ENCODE results near the gene CD4.

Gene CD4

GRCh38 chr12:6795088-6795487, 5.8 kb downstream of the CD4 start:
- Histone ChIP-seq H3K27me3 (replicated peaks; ENCODE audit: control insufficient read depth, insufficient read depth, low read length) (peaks cover 54% of the 10 kb centered on the region), H3K36me3 (ENCODE audit: control insufficient read depth, insufficient read depth, low read length, severe bottlenecking) (no peaks in the 10 kb centered on the region), H3K4me3 (ENCODE audit: low read length) (no peak overlapping the region), H3K9ac (ENCODE audit: low read length) (no peak overlapping the region), H3K4me1 (ENCODE audit: control insufficient read depth, insufficient read depth, low read length) (no peaks in the 10 kb centered on the region), H3K9me3 (ENCODE audit: control insufficient read depth, low read length) (no peaks in the 10 kb centered on the region)
- no peak for DNase-seq (ENCODE audit: low read depth)

- Histone ChIP-seq H3K27me3 (replicated peaks; ENCODE audit: control insufficient read depth, insufficient read depth, low read length) (peaks cover 46% of the 10 kb centered on the region), H3K36me3 (ENCODE audit: control insufficient read depth, insufficient read depth, low read length, severe bottlenecking) (no peaks in the 10 kb centered on the region), H3K9ac (ENCODE audit: low read length) (no peak overlapping the region), H3K4me1 (ENCODE audit: control insufficient read depth, insufficient read depth, low read length) (no peaks in the 10 kb centered on the region), H3K9me3 (ENCODE audit: control insufficient read depth, low read length) (no peaks in the 10 kb centered on the region), H3K4me3 (ENCODE audit: low read length) (no peak overlapping the region)
- DNase-seq (ENCODE audit: low read depth) = no peak
Measured at GRCh38 chr12:6796576-6796975, 7.2 kb downstream of the CD4 start.

- Histone ChIP-seq H3K4me1 (ENCODE audit: control insufficient read depth, insufficient read depth, low read length) (no peaks in the 10 kb centered on the region), H3K9ac (ENCODE audit: low read length) (no peak overlapping the region)
Measured at GRCh38 chr12:6799147-6799546, 9.8 kb downstream of the CD4 start.

GRCh38 chr12:6807170-6807569, 17.8 kb downstream of the CD4 start:
- H3K36me3 ChIP-seq (ENCODE audit: control insufficient read depth, insufficient read depth, low read length, severe bottlenecking) = no peaks in the 10 kb centered on the region
- no peaks in the 10 kb centered on the region for H3K4me1 ChIP-seq (ENCODE audit: control insufficient read depth, insufficient read depth, low read length)
- H3K4me3 ChIP-seq (ENCODE audit: low read length) = no peak overlapping the region
- H3K27me3 ChIP-seq (replicated peaks; ENCODE audit: control insufficient read depth, insufficient read depth, low read length) = no peaks in the 10 kb centered on the region
- no peak for DNase-seq (ENCODE audit: low read depth)
- no peak overlapping the region for H3K9ac ChIP-seq (ENCODE audit: low read length)
- H3K9me3 ChIP-seq (ENCODE audit: control insufficient read depth, low read length) = no peaks in the 10 kb centered on the region

More at GRCh38 chr12:6799147-6799546, 9.8 kb downstream of the CD4 start:
- Histone ChIP-seq H3K36me3 (ENCODE audit: control insufficient read depth, insufficient read depth, low read length, severe bottlenecking) (no peaks in the 10 kb centered on the region), H3K27me3 (replicated peaks; ENCODE audit: control insufficient read depth, insufficient read depth, low read length) (peaks cover 31% of the 10 kb centered on the region), H3K4me3 (ENCODE audit: low read length) (no peak overlapping the region), H3K9me3 (ENCODE audit: control insufficient read depth, low read length) (no peaks in the 10 kb centered on the region)
- no peak for DNase-seq (ENCODE audit: low read depth)

- H3K4me3 ChIP-seq (ENCODE audit: low read length) = no peak overlapping the region
- no peak for DNase-seq (ENCODE audit: low read depth)
Measured at GRCh38 chr12:6809056-6809455, 19.7 kb downstream of the CD4 start.

GRCh38 chr12:6810758-6811157, 21.4 kb downstream of the CD4 start:
- Histone ChIP-seq H3K4me3 (ENCODE audit: low read length) (no peak overlapping the region), H3K36me3 (ENCODE audit: control insufficient read depth, insufficient read depth, low read length, severe bottlenecking) (no peaks in the 10 kb centered on the region), H3K9ac (ENCODE audit: low read length) (no peak overlapping the region), H3K27me3 (replicated peaks; ENCODE audit: control insufficient read depth, insufficient read depth, low read length) (peaks cover 17% of the 10 kb centered on the region), H3K4me1 (ENCODE audit: control insufficient read depth, insufficient read depth, low read length) (no peaks in the 10 kb centered on the region), H3K9me3 (ENCODE audit: control insufficient read depth, low read length) (no peaks in the 10 kb centered on the region)
- DNase-seq (ENCODE audit: low read depth) = no peak

More at GRCh38 chr12:6809056-6809455, 19.7 kb downstream of the CD4 start:
- H3K27me3 ChIP-seq (replicated peaks; ENCODE audit: control insufficient read depth, insufficient read depth, low read length) = peaks cover 1% of the 10 kb centered on the region
- no peaks in the 10 kb centered on the region for H3K4me1 ChIP-seq (ENCODE audit: control insufficient read depth, insufficient read depth, low read length)
- H3K9me3 ChIP-seq (ENCODE audit: control insufficient read depth, low read length) = no peaks in the 10 kb centered on the region
- H3K9ac ChIP-seq (ENCODE audit: low read length) = no peak overlapping the region
- H3K36me3 ChIP-seq (ENCODE audit: control insufficient read depth, insufficient read depth, low read length, severe bottlenecking) = no peaks in the 10 kb centered on the region

GRCh38 chr12:6813363-6813762, 24.0 kb downstream of the CD4 start:
- no peak for DNase-seq (ENCODE audit: low read depth)
- Histone ChIP-seq H3K4me3 (ENCODE audit: low read length) (no peak overlapping the region), H3K36me3 (ENCODE audit: control insufficient read depth, insufficient read depth, low read length, severe bottlenecking) (no peaks in the 10 kb centered on the region), H3K27me3 (replicated peaks; ENCODE audit: control insufficient read depth, insufficient read depth, low read length) (peaks cover 24% of the 10 kb centered on the region), H3K9ac (ENCODE audit: low read length) (no peak overlapping the region), H3K9me3 (ENCODE audit: control insufficient read depth, low read length) (no peaks in the 10 kb centered on the region), H3K4me1 (ENCODE audit: control insufficient read depth, insufficient read depth, low read length) (no peaks in the 10 kb centered on the region)

GRCh38 chr12:6816598-6816997, 27.3 kb downstream of the CD4 start:
- Histone ChIP-seq H3K36me3 (ENCODE audit: control insufficient read depth, insufficient read depth, low read length, severe bottlenecking) (no peaks in the 10 kb centered on the region), H3K4me1 (ENCODE audit: control insufficient read depth, insufficient read depth, low read length) (peaks cover 4% of the 10 kb centered on the region), H3K27me3 (replicated peaks; ENCODE audit: control insufficient read depth, insufficient read depth, low read length) (peaks cover 36% of the 10 kb centered on the region), H3K9me3 (ENCODE audit: control insufficient read depth, low read length) (no peaks in the 10 kb centered on the region), H3K9ac (ENCODE audit: low read length) (no peak overlapping the region), H3K4me3 (ENCODE audit: low read length) (no peak overlapping the region)
- no peak for DNase-seq (ENCODE audit: low read depth)

GRCh38 chr12:6817098-6817497, 27.8 kb downstream of the CD4 start:
- DNase-seq (ENCODE audit: low read depth) = no peak
- H3K27me3 ChIP-seq (replicated peaks; ENCODE audit: control insufficient read depth, insufficient read depth, low read length) = peaks cover 40% of the 10 kb centered on the region
- H3K9me3 ChIP-seq (ENCODE audit: control insufficient read depth, low read length) = no peaks in the 10 kb centered on the region
- no peaks in the 10 kb centered on the region for H3K36me3 ChIP-seq (ENCODE audit: control insufficient read depth, insufficient read depth, low read length, severe bottlenecking)
- H3K9ac ChIP-seq (ENCODE audit: low read length) = no peak overlapping the region
- H3K4me1 ChIP-seq (ENCODE audit: control insufficient read depth, insufficient read depth, low read length) = peaks cover 7% of the 10 kb centered on the region
- H3K4me3 ChIP-seq (ENCODE audit: low read length) = no peak overlapping the region

- H3K9ac ChIP-seq (ENCODE audit: low read length) = no peak overlapping the region
- H3K9me3 ChIP-seq (ENCODE audit: control insufficient read depth, low read length) = no peaks in the 10 kb centered on the region
- no peak for DNase-seq (ENCODE audit: low read depth)
- no peaks in the 10 kb centered on the region for H3K36me3 ChIP-seq (ENCODE audit: control insufficient read depth, insufficient read depth, low read length, severe bottlenecking)
- H3K27me3 ChIP-seq (replicated peaks; ENCODE audit: control insufficient read depth, insufficient read depth, low read length) = peaks cover 45% of the 10 kb centered on the region
- H3K4me3 ChIP-seq (ENCODE audit: low read length) = no peak overlapping the region
- H3K4me1 ChIP-seq (ENCODE audit: control insufficient read depth, insufficient read depth, low read length) = peaks cover 7% of the 10 kb centered on the region
Measured at GRCh38 chr12:6817662-6818157, 28.4 kb downstream of the CD4 start.

- Histone ChIP-seq H3K9me3 (ENCODE audit: control insufficient read depth, low read length) (no peaks in the 10 kb centered on the region), H3K4me1 (ENCODE audit: control insufficient read depth, insufficient read depth, low read length) (peaks cover 7% of the 10 kb centered on the region), H3K27me3 (replicated peaks; ENCODE audit: control insufficient read depth, insufficient read depth, low read length) (peaks cover 50% of the 10 kb centered on the region), H3K4me3 (ENCODE audit: low read length) (no peak overlapping the region), H3K36me3 (ENCODE audit: control insufficient read depth, insufficient read depth, low read length, severe bottlenecking) (no peaks in the 10 kb centered on the region), H3K9ac (ENCODE audit: low read length) (no peak overlapping the region)
- DNase-seq (ENCODE audit: low read depth) = no peak
Measured at GRCh38 chr12:6818222-6818621, 28.9 kb downstream of the CD4 start.

GRCh38 chr12:6818645-6819044, 29.3 kb downstream of the CD4 start:
- no peak overlapping the region for H3K4me3 ChIP-seq (ENCODE audit: low read length)
- no peaks in the 10 kb centered on the region for H3K36me3 ChIP-seq (ENCODE audit: control insufficient read depth, insufficient read depth, low read length, severe bottlenecking)
- DNase-seq (ENCODE audit: low read depth) = no peak
- H3K27me3 ChIP-seq (replicated peaks; ENCODE audit: control insufficient read depth, insufficient read depth, low read length) = peaks cover 55% of the 10 kb centered on the region
- peaks cover 7% of the 10 kb centered on the region for H3K4me1 ChIP-seq (ENCODE audit: control insufficient read depth, insufficient read depth, low read length)
- no peak overlapping the region for H3K9ac ChIP-seq (ENCODE audit: low read length)
- H3K9me3 ChIP-seq (ENCODE audit: control insufficient read depth, low read length) = no peaks in the 10 kb centered on the region

Data from adipocyte (in vitro differentiated cells).